RWPE2 (cell line): ENCODE results near the gene KAZN.

ENCODE experiments used
- ATAC-seq: fragments of 200-7000 bp; cut with Tn5 transposase; 3 replicates; pipeline ENCODE4 v1.9.1; 2021; ENCODE audit warnings: low read depth
- DNase-seq: peaks from one replicate; pipeline ENCODE4 v3.0.0-alpha.2; 2020; ENCODE audit warnings: low spot score
- H3K27ac ChIP-seq: fragments of 450-650 bp; 2 replicates; pipeline ENCODE4 v1.5.1; 2017; ENCODE audit warnings: mild to moderate bottlenecking; ENCODE audit not compliant: poor library complexity, severe bottlenecking
- H3K27me3 ChIP-seq: fragments of 250-450 bp; sonication (Bioruptor Pico); 2 replicates; pipeline ENCODE4 v1.5.1; 2021; ENCODE audit warnings: mild to moderate bottlenecking, moderate library complexity; ENCODE audit not compliant: insufficient read depth, poor library complexity, severe bottlenecking
- H3K36me3 ChIP-seq: fragments of 250-450 bp; sonication (Bioruptor Pico); 2 replicates; pipeline ENCODE4 v1.5.1; 2020; ENCODE audit warnings: low read depth, mild to moderate bottlenecking, moderate library complexity
- H3K4me1 ChIP-seq: fragments of 250-450 bp; sonication (Bioruptor Pico); 2 replicates; pipeline ENCODE4 v1.5.1; 2021; ENCODE audit warnings: mild to moderate bottlenecking, moderate library complexity; ENCODE audit not compliant: insufficient read depth, poor library complexity, severe bottlenecking
- H3K4me3 ChIP-seq: fragments of 250-450 bp; sonication (Bioruptor Pico); 2 replicates; pipeline ENCODE4 v1.5.1; 2021; ENCODE audit warnings: mild to moderate bottlenecking, moderate library complexity; ENCODE audit not compliant: severe bottlenecking
- H3K9me3 ChIP-seq: fragments of 250-450 bp; sonication (Bioruptor Pico); 2 replicates; pipeline ENCODE4 v1.5.1; 2021; ENCODE audit warnings: mild to moderate bottlenecking, moderate library complexity; ENCODE audit not compliant: severe bottlenecking
- CTCF ChIP-seq: fragments of 450-650 bp; IDR thresholded peaks from one replicate; pipeline ENCODE4 v1.5.1; 2017; ENCODE audit warnings: mild to moderate bottlenecking, moderate library complexity; ENCODE audit not compliant: poor library complexity, severe bottlenecking

KAZN gene

GRCh38 chr1:15029036-15029435, 430.6 kb downstream of the KAZN start:
- Histone ChIP-seq H3K27ac (no peak overlapping the region), H3K36me3 (no peaks in the 10 kb centered on the region), H3K4me3 (no peak overlapping the region), H3K27me3 (no peaks in the 10 kb centered on the region), H3K9me3 (no peaks in the 10 kb centered on the region), H3K4me1 (no peaks in the 10 kb centered on the region)
- ATAC-seq, result no peak
- DNase-seq, result no peak
- no peak for TF ChIP-seq CTCF

- Histone ChIP-seq H3K27ac (no peak overlapping the region), H3K9me3 (no peaks in the 10 kb centered on the region), H3K4me1 (no peaks in the 10 kb centered on the region), H3K27me3 (no peaks in the 10 kb centered on the region), H3K36me3 (no peaks in the 10 kb centered on the region), H3K4me3 (no peak overlapping the region)
- no peak for TF ChIP-seq CTCF
- ATAC-seq, result no peak
- DNase-seq, result no peak
These were observed 431.3 kb downstream of the KAZN start for GRCh38 chr1:15029786-15030185.

- H3K27ac ChIP-seq, result no peak overlapping the region
- no peak for TF ChIP-seq CTCF
- no peaks in the 10 kb centered on the region for H3K9me3 ChIP-seq
- no peaks in the 10 kb centered on the region for H3K4me1 ChIP-seq
- no peak overlapping the region for H3K4me3 ChIP-seq
- no peaks in the 10 kb centered on the region for H3K27me3 ChIP-seq
- H3K36me3 ChIP-seq, result no peaks in the 10 kb centered on the region
- DNase-seq (no peak), ATAC-seq (no peak)
These were observed 432.9 kb downstream of the KAZN start for GRCh38 chr1:15031251-15031933.

GRCh38 chr1:15033264-15033663, 434.8 kb downstream of the KAZN start:
- TF ChIP-seq CTCF, result no peak
- Histone ChIP-seq H3K9me3 (no peaks in the 10 kb centered on the region), H3K36me3 (no peaks in the 10 kb centered on the region), H3K27ac (no peak overlapping the region), H3K27me3 (no peaks in the 10 kb centered on the region), H3K4me1 (no peaks in the 10 kb centered on the region), H3K4me3 (no peak overlapping the region)
- ATAC-seq (peak; percentile 21; the same call in 1 of the 3 replicates), DNase-seq (no peak)

GRCh38 chr1:15034656-15035055, 436.2 kb downstream of the KAZN start:
- no peak for TF ChIP-seq CTCF
- H3K27me3 ChIP-seq, result no peaks in the 10 kb centered on the region
- DNase-seq (no peak), ATAC-seq (no peak)
- H3K27ac ChIP-seq, result no peak overlapping the region
- H3K9me3 ChIP-seq, result no peaks in the 10 kb centered on the region
- H3K36me3 ChIP-seq, result no peaks in the 10 kb centered on the region
- H3K4me3 ChIP-seq, result no peak overlapping the region
- H3K4me1 ChIP-seq, result no peaks in the 10 kb centered on the region
